Measurements from ENCODE around the gene ACO1.

Gene ACO1

DNA sequence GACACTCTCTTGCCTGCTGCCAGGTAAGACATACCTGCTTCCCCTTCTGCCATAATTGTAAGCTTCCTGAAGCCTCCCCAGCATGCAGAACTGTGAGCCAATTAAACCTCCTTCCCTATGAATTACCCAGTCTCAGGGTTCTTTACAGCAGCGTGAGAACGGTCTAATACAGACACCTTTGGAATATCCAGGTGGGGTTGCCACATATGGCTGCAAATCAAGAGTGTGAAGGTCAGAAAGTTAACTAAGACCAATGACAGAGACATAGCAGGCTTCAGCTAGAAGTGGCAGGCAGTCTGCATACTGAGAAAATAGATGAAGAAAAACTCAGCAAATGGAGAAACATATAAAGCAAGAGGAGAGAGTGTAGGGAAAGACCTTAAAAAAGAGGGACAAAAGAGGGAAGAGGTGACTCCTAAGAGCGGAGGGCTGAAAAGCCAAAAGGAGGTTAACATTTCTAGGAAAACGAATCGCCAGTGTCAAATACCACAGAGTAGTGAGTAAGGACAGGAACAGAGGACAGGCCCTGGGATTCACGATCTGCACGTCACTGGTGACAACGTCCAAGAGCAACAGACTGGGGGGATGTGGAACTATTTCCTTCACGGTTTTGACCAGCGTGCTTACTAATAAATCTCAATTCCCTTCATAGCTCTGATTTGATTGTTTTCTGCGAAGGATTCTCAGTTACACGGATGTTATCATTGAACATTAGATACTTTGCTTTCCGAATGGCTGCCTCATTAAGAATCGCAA lies 1.7 kb upstream of the ACO1 start:
- DNase-seq (ENCODE audit: low read depth): no peak

DNA sequence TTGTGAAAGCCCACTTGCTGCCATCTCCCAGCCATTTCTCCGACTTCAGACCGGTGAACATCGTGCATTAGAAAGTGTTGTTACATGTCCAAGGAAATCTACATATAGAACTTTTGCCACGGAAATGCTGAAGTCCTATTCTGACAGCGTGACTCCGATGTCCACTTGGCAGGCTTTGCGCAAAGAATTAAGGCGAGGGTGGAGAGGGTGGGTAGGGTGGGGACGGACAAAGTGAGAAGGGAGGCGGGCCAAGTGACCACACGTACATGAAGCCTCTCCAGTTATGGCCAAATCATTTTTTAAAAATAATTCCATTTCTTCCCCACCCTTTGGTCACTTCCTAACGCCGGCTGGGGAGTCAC lies 460 bp upstream of the ACO1 start:
- no peak for DNase-seq (ENCODE audit: low read depth)

DNA sequence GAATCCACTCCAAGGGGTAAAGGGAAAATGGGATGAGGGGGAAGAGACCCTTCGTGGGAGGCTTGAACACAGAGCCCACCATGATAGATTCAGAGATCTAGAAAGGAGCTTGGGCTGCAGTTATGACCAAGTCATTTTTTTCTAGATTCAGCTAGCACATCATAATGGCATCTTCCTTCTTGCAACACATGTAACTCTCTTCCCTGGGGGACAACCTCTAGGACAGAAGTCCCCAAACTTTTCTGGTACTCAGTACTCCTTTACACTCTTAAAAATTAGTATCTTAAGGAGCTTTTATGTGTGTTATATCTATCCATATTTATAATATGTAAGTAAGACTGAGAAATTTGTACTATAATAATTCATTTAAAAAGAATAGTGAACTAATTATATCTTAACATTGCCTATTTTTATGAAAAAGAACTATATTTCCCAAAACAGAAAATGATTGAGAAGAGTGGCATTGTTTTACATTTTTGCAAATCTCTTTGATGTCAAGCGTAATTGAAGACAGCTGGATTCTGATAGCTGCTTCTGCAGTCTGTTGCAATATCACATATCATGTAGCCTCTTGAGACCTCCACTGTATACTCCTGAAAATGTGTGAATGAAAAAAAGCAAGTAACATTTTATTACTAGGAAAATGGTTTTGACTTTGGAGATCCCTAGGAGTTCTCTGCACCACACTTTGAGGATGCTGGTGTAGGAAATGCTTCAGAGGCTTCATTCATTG lies 875 bp downstream of the ACO1 start:
- no peak for DNase-seq (ENCODE audit: low read depth)

DNA sequence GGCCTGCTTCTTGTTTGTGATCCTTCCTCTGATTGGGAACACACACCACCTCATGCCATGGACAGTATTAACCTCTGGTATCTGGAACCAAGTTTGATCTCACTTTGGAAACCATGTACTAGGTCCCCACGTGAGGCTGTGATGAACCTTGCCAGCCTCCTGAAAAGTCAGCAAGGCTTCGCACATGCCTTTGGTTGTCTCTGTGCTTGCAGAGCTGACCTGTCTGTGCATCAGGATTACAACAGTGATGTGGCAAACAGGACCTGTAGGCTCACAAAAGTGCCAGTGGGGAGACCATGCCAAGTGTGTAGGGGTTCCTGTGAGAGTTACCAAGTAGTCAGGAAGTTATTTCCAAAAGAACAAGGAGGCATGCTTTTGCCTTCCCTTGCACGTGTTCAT lies 1.4 kb downstream of the ACO1 start:
- DNase-seq (ENCODE audit: low read depth): no peak

DNA sequence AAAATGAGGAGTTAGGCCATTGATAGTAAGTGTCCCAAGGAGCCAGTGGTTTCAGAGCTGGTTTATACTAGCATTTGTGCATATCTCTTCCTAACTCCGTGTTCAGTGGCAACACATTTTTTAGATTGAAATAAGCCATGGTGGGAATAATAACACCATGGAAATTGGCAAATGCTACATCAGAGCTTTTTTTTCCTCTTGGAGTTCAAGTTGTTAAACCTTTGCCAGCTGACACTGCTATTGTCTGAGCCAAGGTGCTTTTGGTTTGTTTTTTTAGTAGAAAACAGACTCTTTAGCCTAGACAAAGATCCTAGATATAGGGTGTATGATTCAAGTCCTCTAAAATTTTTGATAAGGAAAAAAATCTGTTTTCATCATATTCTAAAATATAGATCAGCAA lies 2.8 kb downstream of the ACO1 start:
- no peak for DNase-seq (ENCODE audit: low read depth)

DNA sequence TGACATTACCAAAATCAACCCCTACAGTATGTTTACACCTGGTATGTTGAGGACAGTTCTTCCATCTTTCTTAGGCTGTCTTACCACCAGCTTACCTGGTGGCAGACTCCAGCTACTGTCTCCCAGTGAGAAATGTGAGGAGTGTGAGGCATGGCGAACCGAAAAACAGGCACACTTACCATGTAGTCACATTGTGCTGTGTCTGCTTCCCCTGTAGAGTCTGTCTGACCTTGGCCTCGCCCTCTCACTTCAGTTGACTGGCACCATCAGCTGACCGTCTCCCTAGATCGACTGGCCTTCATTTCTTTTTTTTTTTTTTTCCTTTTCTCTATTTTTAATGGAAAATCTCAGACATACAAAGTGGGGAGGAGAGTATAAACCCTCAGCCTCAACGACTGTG lies 4.9 kb downstream of the ACO1 start:
- DNase-seq (ENCODE audit: low read depth): no peak

DNA sequence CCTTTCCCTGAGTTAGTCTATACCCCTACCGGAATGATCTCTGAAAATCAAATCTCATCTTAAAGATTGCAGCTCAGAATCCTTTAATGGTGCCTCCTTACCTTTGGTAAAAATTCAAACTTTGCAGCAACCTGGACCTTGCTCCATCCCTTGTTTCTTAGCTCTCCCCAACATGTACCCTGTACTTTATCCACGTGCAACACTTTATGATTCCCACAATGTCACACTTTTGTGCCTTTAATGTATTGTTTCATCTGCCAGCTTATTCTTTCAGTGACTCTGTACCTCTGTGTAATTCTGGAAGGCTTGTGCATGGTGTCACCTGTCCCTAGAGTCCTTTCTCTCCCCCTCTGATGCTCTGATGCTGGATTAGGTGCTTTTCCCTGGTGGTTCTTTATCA lies 9.5 kb downstream of the ACO1 start:
- DNase-seq (ENCODE audit: low read depth): no peak

DNA sequence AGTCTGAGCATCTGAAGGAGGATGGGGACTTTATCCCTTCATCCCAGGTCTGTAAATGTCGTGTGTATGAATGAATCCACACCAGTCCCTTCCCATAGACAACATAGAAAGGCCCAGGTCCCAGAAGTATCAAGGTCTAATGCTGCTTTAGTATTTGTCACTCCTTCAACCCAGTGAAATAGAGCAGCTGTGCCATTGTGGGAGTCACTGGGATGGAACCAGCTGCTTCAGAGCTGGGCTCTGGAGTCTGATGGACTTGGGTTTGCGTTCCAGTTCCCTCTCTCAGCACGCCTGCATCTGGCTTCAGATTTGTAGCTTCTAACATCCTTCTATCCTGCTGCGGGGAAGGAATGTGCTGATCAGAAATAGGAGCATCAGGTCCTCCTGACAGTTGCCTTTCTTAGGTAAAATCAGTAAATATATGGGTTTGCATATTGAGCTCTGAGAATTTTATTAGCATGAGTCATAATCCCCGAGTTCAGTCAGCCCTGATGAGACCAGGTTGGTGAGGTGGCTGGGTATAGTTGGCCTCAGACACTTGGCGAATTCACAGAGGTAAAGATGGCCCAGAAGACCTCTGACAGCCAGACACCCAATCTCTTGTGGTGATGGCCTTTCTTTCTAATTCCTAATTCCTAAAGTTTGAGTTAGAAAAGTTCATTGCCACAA lies 10.1 kb downstream of the ACO1 start:
- DNase-seq (ENCODE audit: low read depth): no peak

DNA sequence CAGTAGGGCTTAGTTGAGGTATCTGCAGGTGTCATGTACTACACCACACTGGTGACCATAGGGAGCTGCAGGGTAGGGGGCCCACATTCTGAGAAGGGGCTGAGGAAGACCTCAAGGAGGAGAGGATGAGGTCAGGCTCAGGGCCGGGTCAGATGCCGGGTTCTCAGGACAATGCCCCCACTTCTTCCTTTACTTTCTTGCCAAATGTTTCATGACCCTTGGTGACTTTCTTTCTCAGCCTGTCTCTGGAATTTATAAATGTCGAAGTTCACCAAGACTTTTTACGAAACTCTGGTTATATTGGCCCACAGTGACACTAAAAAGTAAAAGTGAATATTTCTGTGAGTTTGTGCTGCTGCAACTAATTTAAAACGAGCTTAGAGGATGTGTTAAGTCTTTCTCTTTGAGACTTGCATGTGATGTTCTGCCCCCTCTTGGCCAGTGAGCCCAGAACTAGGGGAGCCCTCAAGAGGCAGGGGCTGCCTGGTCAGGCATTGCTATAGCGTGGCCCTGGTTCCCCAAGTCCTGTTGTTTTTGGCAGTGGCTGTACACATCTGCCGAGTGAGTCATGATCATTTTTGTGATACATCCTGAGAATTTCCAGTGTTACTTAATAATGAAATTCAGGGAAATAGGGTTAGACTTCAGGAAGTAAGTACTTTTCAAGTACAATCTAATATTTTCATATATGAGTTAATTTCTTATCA lies 11.2 kb downstream of the ACO1 start:
- DNase-seq (ENCODE audit: low read depth): no peak

DNA sequence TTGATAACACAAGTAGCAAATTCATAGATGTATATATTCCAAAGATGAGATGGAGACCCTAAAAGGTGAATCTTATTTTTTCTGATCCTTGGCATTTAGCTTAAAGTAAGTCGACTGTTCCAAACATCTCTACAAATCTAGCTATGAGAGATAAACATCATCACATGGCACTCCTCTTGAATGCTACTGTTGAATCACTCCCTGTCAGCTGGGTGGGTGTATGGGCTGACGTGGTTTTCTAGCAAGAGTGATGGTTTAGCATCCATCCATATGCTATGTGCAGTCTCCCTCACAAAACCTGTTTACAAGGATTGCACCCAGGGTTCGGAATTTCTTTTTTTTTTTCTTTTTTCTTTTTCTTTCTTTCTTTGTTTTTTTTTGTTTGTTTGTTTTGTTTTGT lies 13.8 kb downstream of the ACO1 start:
- no peak for DNase-seq (ENCODE audit: low read depth)

DNA sequence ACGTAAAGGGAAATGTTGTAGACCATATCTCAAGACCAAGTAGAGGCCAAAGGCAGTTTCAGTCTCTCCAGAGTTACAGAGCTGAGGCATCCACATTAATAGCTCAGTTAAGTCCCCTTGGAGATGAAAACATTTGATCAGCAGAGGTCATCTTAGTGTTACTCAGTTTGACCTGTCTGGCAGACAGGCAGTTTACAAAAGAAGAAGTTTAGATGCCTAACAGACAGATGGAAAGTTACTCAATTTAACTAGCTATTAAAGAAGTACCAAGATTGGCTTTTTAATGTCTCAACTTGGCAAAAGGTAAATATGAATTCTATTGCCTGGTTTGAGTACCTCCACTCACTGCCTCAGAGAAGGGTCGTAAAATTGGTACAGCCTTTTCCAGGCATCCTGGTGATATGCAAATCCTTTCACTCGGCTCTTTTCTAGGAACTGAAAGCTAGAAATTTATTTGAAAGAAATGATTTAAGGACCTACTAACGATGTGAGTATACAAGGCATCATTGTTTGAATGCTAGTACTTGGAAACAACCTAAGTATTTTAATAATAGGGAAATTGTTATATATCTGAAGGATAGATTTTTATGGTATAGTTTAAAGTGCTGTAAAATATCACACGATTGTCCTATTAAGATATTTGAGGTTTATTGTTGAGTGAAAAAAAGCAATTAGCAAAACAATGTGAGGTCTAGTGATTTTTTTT lies 14.8 kb downstream of the ACO1 start:
- DNase-seq (ENCODE audit: low read depth): no peak

DNA sequence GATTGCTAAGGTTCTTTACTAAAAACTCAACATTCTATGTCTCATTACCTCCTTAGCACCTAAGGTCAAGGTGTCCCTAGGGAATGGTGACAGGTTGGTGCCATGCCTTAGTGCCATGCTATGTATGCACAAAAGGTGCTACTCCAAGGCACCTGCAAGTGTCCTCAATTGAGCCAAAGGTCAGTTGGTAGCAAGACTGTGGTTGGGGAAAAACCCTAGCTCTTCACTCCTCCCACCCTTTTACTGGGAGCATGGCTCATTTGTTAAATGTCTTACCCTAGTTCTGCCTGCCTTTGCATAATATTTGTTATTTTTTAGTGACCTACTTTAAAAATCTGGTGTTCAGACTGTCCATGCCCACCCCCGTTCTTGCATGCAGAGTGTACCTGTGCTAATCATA lies 17.0 kb downstream of the ACO1 start:
- DNase-seq (ENCODE audit: low read depth): no peak

DNA sequence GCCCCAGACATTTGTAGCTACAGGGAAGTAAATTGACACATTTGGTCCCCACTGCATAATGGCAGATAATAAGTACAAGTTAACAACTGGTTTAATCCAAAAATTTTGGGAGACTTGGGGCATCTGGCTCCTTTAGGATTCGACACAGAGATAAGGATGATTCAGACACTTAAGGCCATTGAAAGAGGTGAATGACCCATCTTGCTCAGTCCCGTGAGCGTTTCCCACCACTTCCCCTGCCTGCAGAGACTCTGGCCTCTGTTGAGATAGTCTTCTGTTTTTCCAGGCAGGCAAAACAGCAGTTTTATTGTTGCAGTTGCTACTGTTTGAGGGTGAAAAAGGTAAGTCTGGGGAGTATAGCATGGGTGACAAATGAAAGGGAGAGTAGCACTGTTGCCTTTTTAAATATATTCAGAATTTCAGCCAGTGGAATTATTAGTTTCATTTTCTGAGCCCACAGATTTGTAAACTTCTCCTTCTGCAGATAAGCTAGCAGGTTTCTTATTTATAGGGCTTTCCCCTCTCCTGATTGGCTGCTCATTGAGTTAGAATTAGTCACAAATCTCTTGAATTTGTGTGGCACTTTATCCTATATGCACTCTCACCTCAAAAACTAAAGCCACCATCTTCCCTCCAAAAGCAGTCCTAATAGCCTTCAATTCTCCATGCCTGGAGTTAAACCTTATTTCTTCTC lies 19.3 kb downstream of the ACO1 start:
- DNase-seq (ENCODE audit: low read depth): no peak

DNA sequence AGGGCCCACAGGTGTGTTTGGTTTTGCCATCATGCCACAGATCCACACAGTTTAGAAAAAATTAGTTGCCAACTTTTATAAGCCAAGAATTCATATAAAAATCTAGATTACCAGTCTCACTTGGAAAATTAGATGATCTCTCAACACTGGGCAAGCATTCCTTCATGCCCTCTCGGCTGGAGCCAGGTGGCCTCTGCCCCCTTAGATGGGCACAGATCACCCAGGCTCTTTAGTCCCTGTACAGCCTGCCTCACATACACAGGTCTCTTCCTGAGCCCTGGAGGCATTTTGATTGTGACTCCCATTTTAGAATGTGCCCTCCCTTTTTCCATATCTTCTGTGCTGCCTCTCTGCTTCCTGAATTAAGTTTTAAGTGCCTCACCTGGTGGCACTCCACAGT lies 20.0 kb downstream of the ACO1 start:
- no peak for DNase-seq (ENCODE audit: low read depth)

DNA sequence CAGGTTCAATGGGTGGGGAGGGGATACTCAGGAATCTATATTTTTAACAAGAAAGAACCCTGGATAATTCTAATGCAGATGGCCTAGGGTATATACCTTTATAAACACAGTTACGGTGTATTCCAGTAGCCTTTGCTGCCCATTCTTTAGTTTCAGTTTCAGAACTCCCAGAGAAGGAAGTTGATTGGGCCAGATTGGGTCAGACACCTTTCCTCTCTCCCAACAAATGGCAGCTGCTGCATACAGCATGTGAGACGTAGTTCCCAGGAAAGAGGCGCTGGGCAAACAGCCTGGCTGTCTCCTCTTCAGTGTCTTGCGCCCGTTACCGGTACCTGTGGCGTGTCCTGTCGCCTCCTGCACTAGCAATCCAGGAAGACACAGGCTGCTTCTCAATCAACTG lies 20.4 kb downstream of the ACO1 start:
- DNase-seq (ENCODE audit: low read depth): no peak

DNA sequence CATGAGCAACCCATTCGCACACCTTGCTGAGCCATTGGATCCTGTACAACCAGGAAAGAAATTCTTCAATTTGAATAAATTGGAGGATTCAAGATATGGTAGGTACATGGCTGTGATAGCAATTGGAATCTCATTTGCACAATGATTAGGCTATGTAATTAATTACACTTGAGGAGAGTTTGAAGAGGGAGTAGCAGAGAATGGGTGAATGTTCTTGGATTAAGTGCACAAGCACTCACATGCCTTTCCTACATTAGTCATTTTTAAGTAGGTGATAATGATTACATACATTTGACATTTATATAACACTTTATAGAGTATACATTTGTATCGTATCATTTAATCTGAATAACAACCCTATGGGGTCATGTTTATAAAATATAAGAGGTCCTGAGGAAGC lies 21.1 kb downstream of the ACO1 start:
- no peak for DNase-seq (ENCODE audit: low read depth)

DNA sequence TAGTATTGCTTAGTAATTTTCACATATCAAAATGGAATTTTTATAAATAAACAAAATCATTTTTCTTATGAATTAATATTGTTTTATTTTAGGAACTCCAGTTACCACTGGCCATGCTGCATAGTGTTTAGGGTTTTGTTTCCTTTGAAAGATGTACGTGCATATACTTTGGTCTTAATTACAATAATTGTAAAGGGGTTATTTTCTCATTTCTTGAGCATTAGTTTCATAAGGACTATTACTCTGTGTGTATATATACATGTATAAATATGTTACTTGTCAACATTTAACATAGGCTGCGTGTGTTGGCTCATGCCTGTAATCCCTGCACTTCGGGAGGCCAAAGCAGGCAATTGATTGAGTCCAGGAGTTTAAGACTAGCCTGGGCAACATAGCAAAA lies 21.6 kb downstream of the ACO1 start:
- no peak for DNase-seq (ENCODE audit: low read depth)

DNA sequence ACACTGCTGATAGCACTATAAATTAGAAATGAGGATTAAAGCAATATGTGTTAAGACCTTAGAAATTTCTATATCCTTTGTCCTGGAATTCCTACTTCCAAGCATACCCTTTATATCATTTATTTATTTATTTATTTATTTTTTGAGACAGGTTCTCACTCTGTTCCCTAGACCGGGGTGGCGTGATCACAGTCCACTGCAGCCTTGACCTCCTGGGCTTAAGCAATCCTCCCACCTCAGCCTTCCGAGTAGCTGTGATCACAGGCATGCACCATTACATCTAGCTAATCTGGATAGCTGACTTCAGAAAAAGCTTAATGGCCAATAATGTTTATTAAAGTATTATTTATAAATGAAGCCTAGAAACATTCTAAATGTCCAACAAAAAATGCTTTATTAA lies 27.3 kb downstream of the ACO1 start:
- DNase-seq (ENCODE audit: low read depth): no peak

DNA sequence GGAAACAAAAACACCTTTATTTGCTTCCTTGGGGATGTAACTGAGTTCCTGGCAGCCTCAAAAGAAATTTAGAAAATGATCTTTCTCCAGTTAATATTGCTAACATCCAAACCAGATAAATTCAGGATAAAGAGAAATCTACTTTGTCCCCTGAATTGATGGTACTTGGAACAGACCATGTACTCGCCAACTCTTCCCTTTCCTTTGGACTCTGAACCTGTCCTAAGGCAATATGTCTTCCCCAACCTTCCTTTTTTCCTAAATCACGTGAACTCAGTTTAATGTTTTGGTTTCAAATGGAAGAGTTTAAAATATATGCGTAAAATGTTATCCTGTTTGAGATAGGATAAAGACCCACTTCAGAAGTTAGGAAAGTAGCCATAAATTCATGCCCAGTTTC lies 28.0 kb downstream of the ACO1 start:
- DNase-seq (ENCODE audit: low read depth): no peak

DNA sequence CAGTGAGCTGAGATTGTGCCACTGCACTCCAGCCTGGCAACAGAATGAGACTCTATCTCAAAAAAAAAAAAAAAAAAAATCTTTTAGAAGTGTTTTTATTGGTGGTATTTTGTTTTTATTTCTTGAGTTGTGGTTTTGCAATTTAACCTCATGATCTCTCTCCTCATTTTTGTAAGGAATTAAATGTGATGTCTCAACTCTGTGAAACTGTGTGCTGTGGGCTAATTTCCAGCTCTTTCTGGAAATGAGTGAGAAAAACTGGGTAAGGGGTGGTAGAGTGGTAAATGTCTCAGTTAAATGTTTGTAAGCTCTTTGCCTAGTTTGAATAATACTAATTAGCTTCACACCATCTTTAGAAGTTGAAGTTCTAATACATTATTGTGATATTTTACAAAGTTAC lies 29.0 kb downstream of the ACO1 start:
- no peak for DNase-seq (ENCODE audit: low read depth)

DNA sequence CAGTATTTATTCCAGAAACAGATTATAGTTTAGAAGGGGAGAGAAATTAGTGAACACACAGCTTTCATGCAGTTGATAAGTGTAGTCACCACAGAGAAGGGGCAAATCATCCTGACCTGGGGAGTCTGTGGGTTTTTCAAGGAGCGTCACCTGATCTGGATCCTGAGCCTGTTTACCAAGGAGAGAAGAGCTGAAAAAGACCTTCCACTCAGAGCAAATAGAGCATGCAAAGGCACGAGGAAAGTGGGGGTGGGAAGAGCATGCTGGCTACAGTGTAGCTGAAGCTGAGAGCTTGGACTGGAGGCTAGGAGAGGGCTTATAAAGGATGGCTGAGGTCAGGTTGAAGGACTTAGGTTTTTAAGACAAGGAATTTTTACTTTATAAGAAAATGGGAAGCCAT lies 30.4 kb downstream of the ACO1 start:
- DNase-seq (ENCODE audit: low read depth): no peak

DNA sequence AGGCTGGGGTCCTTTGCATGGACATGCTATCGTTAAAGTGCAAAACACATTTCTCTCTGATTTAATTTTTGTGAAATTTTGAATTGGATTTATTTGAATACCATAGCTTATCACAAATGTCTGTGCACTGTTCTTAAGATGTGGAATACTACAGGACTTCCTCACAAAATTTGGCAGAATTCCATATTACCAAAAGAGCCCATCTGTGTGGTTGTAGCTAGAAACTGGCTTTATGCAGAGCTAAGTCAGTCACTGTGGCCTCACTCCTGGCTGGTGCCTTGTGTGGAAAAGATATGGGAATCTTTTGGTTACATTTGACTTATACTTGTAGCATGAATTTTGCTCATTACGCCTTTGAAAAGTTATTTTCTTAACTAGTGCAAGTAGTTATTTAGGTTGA lies 35.5 kb downstream of the ACO1 start:
- no peak for DNase-seq (ENCODE audit: low read depth)
